ENCODE results near the gene CFAP54.
A peak's percentile ranks its signal among the peaks of the same experiment; 100 is the strongest.

Gene CFAP54

GRCh38 chr12:96901175-96901574 lies 411.8 kb downstream of the CFAP54 start:
- no peak for DNase-seq

GRCh38 chr12:96902076-96902475 lies 412.7 kb downstream of the CFAP54 start:
- DNase-seq: peak in 1 of 5 experiments; percentile 29

GRCh38 chr12:96906498-96906848 lies 417.1 kb downstream of the CFAP54 start:
- DNase-seq: no peak

- peak; percentile 71 to 85 (median 74) for DNase-seq
Observed at GRCh38 chr12:96906849-96907670, 417.7 kb downstream of the CFAP54 start, which contains the start of gene NEDD1. NEDD1 (plus strand) TSS chr12:96907257; CDS start chr12:96909760, 2,503 bp downstream.

- DNase-seq: peak in 2 of 5 experiments; percentile 11 to 56
Observed at GRCh38 chr12:96907671-96908422, 418.5 kb downstream of the CFAP54 start.

- DNase-seq: no peak
Observed at GRCh38 chr12:96908423-96908675, 419.0 kb downstream of the CFAP54 start.

GRCh38 chr12:96912261-96912660 lies 422.9 kb downstream of the CFAP54 start:
- DNase-seq: no peak

GRCh38 chr12:96912943-96913342 lies 423.6 kb downstream of the CFAP54 start:
- DNase-seq: no peak

- DNase-seq: no peak
Observed at GRCh38 chr12:96919510-96920210, 430.3 kb downstream of the CFAP54 start.

All from T-helper 2 cell (primary cell).